CD4-positive, alpha-beta T cell treated with Interleukin-4 for 1 hour (primary cell): ENCODE data around the gene SNRNP200.

Experiments
- DNase-seq, 2 donors: peaks; one replicate each; pipeline ENCODE4 v3.0.0-alpha.2; 2020 to 2022

The SNRNP200 gene

DNA sequence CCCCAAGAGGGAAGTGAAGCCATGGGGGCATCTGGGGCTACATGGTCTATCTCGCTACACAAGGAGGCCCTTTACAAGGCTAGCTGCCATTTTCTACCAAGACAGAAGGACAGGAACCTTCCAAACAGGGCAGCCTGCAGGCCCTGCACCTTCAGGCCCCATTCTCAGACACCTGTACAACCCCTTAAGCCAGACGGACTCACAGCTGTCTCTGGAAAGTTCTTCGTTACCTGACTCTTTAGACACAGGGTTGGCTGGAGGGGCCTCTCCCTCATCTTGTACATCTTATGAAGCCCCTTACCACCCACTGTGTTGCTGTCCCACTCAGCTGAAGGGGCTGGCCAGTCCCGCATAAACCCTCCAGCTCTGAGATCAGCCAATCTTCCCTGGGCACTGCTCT lies 56.7 kb downstream of the SNRNP200 start:
- no peak for DNase-seq

DNA sequence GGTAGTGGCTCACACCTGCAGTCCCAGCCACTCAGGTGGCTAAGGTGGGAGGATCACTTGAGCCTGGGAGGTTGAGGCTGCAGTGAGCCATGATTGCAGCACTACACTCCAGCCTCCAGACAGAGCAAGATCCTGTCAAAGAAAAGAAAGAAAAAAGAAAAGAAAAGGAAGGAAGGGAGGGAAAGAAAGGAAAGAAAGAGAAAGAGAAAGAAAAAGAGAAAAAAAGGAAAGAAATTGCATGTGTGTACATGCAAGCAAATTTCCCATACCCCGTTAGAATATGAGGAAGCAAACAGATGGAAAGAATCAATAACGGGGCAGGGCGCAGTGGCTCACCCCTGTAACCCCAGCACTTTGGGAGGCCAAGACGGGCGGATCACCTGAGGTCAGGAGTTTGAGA lies 57.5 kb downstream of the SNRNP200 start:
- DNase-seq, result no peak

DNA sequence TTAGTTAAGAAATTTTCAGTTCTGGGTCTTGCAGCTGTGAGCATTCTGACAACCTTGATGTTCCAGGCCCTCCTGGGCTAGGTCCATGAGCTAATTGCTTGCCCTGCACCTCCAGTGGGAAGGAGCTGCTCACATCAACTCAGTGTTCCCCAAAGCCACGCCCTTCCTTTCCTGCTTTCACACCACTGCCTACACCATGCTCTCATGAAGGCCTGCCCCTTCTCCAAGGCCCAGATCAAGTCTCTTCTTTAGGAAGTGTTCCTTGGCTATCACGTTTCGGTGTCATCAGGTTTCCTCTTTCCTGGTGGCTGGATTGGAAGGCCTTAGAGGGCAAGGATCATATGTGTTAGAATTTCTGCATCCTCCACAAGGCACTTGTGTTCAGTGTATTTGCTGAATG lies 58.3 kb downstream of the SNRNP200 start:
- DNase-seq, result no peak

DNA sequence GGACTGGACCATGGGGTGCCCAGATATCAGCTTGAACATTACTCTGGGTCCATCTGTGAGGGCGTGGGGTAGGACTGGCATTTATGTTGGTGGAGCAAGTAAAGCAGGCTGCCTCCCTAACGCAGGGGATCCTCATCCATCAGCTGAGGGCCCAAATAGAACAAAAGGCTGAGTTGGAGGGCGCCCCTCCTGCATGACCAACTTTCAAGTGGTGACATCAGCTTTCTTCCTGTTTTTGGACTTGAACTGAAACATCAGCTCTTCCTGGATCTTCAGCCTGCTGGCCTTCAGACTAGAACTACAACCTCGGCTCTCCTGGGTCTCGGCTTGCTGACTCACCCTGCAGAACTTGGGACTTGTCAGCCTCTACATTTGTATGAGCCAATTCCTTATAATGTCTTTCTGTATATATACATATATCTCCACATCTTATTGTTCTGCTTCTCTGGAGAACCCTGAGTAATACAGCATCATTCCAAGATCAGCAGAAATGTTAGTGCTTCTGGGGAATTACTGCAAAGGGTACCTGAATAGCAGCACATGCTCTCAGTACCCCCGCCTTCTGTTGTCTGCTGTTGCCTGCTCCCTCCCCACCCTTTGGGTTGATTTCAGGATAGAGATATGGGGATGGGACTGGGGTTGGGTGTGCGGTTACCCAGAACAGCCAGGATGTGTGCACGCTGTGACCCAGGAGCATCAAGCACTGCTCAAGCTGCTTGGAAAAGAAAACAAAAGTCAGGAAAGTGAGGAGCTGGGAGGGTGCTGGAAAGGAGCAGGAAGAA lies 59.5 kb downstream of the SNRNP200 start:
- peak in 1 of 2 donors; percentile 76 for DNase-seq

DNA sequence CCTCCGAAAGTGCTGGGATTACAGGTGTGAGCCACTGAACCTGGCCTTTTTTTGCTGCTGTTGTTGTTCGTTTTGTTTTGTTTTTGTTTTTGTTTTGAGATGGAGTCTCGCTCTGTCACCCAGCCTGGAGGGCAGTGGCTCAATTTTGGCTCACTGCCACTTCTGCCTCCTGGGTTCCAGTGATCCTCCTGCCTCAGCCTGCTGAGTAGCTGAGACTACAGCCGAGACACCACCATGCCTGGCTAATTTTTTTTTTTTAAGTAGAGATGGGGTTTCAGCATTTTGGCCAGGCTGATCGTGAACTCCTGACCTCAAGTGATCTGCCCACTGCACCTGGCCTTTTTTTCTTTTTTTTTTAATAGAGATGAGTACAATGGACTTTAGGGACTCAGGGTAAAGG lies 61.5 kb downstream of the SNRNP200 start:
- DNase-seq, result no peak

DNA sequence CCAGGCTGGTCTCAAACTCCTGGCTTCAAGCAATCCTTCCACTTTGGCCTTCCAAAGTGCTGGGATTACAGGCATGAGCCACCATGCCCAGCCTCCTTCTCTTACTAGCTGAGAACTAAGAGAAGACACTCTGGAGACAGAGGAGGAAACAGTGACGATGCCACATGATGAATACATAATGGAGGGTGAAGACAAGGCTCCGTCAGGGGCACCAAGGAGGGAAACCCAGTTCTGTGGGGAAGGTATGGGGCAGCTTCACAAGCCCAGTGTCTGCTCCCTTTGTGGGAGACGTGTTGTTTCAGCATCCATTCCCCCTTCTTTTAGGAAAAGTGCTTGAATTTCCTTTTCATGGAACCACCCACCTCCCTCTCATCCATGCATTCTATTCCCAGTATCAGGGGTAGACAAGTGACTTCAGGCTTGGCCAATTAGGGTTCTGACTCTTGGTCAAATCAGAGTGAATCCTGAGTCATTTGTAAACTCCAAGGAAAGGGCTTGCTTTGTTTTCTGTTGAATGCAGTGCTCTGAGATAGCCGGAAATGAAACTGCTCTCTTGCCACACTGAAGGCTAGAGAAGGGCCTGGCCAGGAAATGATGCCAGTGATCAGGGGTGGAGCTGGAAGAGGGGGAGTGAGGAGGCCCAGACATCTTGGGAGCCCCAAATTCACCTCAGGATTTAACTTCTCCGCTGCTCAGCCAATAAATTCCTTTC lies 63.3 kb downstream of the SNRNP200 start:
- DNase-seq, result peak; percentile 74 to 81

DNA sequence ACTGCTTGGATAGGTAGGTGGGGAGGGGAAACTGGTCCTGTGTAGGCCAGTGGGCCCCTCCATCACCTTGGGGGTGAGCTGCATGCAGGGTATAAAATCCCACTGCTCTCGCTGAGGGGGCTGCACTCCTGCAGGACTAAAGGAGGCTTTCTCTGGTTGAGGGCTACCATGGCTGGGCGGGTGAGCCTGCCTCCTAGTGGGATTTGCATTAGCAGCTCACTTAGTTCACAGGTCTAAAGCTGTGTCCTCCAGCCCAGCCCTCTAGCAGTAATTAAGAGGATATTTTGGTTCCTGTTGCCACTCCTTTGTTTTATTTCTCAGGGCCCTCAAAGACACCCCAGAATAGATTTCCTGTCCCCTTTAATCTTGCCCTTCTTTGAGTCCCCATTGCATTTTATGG lies 64.1 kb downstream of the SNRNP200 start:
- no peak for DNase-seq

DNA sequence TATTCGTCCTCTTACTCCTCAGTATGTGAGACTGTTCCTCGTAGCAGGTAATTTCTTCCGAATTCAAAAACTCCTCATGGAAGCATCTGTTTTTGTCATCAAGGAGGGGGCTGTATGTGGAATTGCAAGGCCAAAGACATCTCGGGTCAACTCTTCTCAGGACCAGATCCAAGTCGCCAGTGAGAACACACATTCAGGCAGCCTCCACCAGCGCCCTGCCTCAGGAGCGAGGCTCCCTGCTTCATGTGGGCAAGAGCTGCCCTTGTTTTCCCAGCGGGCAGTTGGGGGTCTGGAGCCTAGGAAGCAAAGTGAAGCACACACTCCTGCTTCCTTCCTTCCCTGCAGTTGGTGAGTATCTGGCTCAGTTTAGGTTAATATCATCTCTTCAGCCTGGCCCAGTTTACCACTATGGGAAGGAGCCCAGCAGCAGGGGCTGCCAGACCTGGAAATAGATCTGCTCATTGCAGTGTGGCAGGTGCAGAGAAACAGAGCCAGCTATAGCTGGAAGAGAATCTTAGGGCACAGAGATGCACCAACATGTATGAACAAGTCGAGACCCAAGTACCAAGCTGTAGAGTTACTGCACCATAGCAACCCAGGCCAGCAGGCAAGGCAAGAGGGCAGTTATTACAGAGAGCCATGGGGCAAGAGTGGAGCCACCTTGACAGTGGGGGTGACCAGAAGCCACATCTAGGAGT lies 64.9 kb downstream of the SNRNP200 start:
- DNase-seq, result no peak

DNA sequence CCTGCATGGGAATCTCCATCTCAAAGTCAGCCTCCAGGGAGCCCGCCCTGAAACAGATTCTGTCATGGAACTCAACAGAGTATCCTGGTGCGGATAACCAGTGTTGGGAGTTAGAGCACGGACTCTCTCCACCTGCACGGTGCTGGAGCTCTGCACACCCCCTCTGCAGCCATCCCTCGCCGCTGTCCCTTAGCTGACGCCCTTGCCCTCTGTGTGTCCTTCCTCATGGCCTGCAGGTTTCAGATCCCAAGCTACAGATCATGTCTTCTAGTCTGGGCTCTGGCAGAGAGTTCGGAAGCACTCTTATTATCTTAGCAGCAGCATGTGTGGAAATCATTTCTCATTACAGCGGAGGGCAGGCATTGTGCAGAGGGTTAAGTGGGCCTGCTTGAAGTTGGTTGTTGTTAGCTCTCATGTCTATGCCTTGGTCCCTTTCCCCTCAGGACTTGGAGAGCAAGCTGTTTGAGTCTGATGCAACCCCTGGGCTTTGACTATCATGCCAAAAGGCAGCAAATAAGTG lies 65.5 kb downstream of the SNRNP200 start:
- DNase-seq, result no peak

DNA sequence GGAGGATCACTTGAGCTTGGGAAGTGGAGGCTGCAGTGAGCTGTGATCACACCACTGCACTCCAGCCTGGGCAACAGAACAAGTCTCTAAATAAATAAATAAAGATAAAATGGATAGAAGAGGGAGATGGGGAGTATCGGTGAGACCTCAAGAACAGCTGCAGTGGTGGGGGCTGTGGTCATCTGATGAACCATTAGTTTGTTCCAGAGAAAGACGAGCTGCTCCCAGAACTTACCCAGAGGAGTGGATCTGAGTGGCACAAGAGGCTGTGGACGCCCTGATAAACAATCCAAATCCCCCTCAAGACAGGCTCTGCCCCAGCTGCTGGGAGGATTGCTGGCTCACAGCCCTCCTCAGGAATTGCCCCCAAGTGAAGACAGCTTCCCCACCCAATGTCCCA lies 66.3 kb downstream of the SNRNP200 start:
- DNase-seq, result no peak

DNA sequence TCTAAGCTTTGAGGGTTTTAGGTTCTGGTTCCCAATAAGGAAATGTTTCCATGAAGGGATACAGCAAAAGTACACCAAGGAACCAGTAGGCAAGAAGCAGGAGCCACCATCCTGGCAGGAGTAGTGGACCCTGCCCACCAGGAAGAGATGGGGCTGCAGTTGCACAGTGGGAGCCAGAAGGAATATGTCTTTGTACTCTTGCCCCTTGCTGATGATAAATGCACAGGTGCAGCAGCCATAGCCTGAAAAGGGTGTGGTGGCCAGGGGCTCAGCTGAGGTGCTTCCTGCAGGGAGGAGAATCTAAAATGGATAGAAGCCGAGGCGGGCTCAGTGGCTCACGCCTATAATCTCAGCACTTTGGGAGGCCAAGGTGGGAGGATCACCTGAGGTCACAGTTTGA lies 67.1 kb downstream of the SNRNP200 start:
- DNase-seq, result no peak

DNA sequence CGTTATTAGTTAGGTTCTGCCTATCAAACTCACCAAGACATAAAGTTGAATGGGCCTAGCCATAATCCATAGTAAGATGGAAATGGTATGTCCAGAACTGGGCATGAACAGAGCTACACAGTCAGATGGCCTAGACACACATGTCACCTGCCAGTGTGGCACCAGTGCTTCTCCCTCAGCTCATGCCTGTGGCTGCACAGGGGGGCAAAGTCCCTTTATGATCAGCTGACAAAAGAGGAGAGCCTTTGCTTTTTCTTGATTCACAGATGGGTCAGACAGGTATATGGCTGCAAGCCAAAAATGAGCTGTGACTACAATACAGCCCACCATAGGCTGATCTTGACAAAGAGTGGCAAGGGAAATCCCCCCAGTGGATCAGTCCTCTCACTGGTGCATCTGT lies 68.5 kb downstream of the SNRNP200 start:
- DNase-seq, result no peak

DNA sequence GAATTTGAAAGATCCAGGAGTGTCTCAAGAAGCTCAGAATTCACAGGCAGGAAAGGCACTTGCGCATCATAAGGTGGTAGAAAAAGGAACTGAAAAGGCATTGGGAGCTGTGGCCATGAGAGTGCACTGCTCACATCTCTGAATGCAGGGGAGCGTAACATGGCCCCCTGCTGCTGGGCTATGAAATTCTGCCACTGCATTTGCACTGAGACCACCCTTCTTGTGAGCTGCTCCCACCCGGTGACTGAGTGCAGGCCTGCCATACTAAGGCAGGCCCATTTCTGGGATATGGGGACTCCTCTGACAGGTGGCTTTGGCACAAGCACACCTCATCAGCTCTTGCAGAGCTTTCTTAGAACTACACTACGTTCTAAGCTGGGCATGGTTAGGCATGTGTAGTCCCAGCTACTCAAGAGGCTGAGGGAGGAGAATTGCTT lies 71.4 kb downstream of the SNRNP200 start:
- DNase-seq, result peak in 1 of 2 donors; percentile 35

DNA sequence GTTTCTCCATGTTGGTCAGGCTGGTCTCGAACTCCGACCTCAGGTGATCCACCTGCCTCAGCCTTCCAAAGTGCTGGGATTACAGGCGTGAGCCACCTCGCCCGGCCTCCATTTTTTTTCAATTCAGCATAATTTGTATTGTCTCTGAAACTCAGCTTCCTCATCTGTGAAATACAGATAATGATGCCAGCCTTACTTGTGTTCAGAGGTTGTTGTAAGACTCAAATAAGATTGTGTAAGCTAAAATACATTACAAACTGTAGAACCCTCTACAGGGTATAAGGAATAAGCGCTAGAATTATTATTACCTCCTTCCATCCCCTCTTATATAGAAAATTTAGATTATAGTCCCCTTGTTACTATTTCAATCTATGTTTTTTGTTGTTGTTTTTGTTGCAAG lies 71.9 kb downstream of the SNRNP200 start:
- no peak for DNase-seq

DNA sequence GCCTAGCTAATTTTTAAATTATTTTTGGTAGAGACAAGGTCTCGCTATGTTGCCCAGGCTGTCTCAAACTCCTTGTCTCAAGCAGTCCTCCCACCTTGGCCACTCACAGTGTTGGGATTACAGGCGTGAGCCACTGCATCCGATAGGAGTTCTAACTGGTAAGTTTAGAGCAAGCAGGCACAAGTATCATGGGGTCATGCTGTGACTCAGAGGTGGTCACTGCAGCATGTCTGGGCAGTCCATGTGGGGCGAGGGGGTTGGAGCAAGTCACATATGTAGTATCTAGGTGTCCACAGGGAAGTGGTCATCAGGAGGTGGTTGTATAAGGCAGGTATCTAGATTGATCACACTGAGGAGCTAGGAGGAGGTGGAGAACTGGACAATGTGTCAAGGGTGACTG lies 74.0 kb downstream of the SNRNP200 start:
- no peak for DNase-seq

DNA sequence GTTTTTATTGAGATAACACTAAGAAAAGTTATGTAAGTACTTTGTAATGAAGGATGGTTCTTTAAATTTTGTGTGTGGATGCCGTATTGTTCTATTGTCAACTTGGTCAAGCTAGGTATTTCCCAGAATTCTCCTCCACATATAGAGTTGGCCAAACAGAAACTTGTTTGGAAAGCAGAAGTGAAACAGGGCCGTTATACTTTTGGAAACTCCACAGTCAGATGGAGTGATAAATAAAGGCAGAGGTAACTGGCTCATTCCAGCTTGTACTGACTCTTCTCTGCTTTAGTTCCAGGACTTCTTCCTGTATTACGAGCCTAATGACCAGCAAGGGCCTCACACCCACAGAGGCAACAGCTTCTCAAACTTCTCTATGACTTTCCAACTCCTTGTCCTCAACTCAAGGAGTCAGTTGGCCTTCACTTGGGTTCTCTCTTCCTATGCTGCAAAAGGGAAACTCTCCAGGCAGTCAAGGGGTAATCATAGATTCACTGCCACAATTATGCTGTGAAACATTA lies 80.3 kb downstream of the SNRNP200 start:
- peak in 1 of 2 donors; percentile 32 for DNase-seq
